Posterior cingulate gyrus (tissue), 11 donors: ENCODE data around the gene IL11RA.
A peak's percentile ranks its signal among the peaks of the same experiment; 100 is the strongest.

Experiments used
- DNase-seq, 10 donors: peaks; one replicate each; pipeline versions ENCODE4 v3.0.0 to v3.0.0-alpha.2; 2020 to 2021; ENCODE audit warnings: mixed read lengths in 3 of 10
- intact Hi-C: fragments of 100-400 bp; cut with DNase I; formaldehyde crosslinking; loops from one replicate; pipeline ENCODE4 v1.15.1; 2023

Gene IL11RA

DNA sequence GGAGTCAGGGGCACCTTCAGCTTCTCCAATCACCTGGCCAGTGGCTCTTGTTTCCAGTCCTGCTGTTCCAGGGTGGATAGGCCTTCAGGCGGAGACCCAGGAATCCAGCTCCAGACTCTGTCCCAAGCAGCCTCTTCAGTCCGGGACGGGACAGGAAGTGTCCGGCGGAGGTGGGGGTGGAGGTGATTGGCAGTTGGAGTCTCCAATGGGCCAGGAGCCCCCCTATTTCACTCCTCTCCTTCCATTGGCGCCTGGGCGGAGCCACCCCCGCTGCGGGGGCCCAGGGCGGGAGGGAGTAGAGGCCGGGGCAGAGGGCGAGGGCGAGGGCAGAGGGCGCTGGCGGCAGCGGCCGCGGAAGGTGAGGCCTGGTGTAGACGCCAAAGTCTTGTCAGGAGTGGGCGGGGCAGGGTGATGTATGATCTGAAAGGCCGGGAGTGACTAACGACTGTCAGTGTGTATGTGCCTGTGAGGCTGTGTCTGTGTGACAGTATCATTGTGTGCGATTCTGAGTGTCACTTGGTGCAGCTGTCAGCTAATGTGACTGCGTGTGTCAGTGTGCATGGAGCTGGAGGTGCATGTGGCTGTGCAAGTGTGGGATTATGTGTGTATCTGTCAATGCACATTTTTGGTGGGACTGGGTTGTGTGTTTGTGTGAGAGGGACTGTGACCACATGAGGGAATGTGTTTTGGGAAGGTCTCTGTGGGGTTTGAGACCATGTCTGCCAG lies at the start of gene IL11RA:
Gene IL11RA, plus strand, starts transcription at position 310 of the 726 bp plus-strand sequence. CDS start 3,033 bp downstream, outside the sequence.
- intact Hi-C loops, result no loop called here
- peak; percentile 66 to 98 (median 82) for DNase-seq

DNA sequence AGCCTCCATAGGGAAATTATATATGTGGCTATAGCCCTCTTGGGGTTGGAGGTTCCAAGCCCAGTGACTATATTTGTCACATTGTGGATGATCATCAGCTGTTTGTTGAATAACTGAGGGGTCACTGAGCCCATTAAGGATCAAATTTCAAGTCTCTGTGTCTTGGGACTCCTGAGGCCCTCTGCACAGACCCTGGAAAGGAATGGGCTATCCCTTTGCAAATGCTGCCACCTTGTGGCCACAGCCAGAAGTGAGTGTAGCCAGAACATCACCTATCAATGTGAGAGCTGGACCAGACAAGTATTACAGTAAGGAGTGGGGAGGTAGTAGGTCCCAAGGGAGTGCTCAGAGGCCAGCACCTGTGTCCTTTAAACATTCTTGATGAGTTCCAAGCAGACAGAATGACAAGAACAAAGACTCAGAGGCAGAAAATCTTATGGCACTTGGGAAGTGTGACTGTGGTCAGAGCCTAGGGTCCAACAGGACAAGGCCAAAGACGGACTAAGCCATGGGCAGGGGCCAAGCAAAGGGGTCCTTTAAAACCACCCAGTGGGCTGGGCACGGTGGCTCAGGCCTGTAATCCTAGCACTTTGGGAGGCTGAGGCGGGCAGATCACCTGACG lies 48.3 kb upstream of the IL11RA start:
- DNase-seq, result peak; percentile 82 to 97 (median 92)
- intact Hi-C loops, result loop anchor here (5.0 kb wide), 1 partner anchor 271 kb away; no protein-coding TSS in a partner anchor

DNA sequence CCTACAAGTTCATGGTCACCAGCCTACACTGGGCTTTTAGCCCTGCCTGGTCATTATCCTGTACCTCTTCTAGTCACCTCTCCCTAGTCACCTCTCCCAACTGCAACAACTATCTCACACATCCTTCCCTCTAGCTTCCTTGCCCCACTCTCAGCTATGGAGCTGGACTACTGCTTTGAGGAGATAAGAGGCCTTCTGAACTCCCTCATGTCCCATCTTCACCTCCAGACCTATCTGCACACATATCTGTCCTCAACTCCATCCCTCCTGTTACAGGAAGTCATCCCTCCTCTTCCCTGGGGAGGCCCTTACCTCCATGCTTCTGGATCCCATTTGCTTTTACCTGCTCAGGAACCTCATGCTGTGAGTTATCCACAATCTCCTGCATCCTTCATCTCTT lies 45.8 kb upstream of the IL11RA start:
- intact Hi-C loops, result no loop called here
- DNase-seq, result no peak

DNA sequence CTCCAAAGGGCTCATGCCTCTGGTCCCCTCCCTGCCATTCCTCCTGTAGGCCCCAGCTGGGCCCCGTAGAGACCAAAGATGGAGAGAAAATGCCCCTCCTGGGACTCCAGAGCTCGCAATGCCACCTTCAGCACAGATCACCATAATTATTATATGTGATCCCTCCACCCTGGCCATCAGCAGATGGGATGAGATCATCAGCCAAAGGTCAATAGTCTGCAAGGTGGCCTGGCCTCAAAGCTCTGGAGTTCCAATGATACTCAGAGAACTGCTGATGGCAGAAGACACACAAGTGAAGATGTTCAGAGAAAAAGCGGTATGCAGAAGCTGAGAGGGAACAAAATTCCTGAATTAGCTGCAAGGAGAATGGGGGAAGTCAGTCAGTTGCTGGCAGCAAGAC lies 45.1 kb upstream of the IL11RA start:
- no peak for DNase-seq
- intact Hi-C loops, result no loop called here

DNA sequence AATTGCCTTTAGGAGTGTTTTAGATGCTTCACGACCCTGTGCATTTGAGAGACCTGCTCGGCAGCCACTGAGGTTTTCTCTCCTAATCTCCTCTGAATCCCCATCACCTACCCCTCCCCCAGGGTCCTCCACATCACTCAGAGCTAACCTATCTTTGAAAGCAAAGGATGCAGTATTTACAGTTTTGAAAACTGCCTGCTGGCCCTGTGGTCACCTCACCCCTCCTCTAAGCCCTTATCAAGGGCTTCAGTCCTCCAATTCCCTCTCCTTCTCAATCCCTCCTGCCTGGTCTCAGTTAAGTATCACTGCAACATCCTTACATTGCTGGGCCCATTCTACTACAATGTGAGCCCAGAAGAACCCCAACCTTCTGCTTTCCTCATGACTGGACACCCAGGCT lies 44.7 kb upstream of the IL11RA start:
- DNase-seq, result no peak

GRCh38 chr9:34610434-34611206 lies 41.4 kb upstream of the IL11RA start:
- intact Hi-C loops, result no loop called here
- peak in 1 of 10 donors; percentile 83 for DNase-seq

More for the DNA sequence above, 44.7 kb upstream of the IL11RA start:
- intact Hi-C loops, result no loop called here

DNA sequence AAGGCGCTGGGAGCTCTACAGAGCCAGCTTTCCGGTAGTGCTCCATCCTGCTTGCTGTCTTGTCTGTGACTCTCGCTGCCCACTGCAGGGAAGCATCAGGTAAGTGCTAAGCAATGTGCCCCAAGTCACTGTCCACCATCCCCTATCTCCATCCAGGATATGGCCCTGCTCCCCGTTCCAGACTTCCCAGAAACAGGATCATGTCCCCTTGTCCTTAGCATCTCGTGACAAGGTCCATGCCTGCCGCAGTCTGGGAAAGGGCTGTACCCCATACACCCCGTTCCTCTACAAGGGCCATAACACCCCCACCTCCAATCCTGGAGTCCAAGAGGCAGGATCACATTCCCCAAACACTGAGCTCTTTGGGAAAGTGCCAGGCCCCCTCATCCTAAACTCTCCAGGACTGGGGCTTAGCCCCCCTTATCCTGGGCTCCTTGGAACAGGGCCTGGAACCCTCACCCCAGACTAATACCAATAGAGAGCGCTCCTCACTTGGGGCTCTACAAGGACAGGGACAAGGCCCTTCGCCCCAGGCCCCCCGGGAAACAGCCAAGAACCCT lies 40.7 kb upstream of the IL11RA start:
- intact Hi-C loops, result no loop called here
- DNase-seq, result peak in 2 of 10 donors; percentile 17 to 73

DNA sequence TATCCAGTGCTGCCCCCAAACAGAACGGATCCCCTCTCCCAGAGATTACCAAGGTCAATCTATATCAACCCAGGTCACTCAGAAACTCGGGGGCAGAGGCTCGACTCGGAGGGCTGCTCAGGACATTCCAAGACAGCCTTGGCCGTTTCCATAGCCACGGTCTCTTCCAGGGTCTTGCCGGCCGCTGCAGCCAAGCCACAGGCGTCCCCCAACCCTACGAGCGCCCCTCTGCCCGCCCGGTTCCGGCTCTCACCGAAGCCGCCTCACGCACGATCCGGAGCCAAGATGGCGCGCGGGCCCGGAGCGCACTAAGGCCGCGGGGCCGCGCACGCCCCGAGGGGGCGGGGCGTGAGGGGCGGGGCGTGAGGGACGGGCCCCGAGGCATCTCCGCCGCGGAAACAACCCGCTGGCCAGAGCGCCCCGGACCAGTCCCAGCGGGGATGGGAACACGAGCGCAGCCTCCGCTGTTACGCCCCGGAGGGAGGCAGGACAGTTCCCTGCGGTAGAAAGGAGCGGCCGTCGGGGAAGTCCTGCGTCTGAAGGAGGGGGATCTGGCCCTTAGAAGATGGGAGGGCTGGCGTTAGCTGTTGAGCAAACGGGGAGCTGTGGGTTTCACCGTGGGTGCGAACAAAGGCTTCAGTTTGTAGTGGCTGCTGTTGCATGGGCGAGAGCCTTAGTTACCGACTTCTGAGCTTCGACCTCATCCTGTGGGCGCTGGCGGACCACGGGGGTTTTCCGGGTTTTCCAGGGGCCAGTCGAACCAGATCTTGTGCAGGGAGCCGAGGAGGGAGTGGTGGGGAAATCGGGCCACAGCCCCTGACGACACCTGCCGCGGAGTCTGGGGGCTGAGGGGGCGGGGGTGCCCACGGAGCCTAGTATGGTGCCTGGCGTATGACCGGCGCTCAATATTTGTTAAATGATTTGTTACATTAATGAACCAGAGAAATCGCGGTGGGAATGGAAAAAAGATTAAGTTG lies 39.9 kb upstream of the IL11RA start, which contains the start of gene RPP25L:
Gene RPP25L, minus strand, starts transcription at position 287 of the 977 bp plus-strand sequence. CDS start 801 bp downstream, outside the sequence.
- intact Hi-C loops, result loop anchor here (1.0 kb wide), 1 partner anchor 22 kb away; no protein-coding TSS in a partner anchor
- peak; percentile 62 to 96 (median 82) for DNase-seq

DNA sequence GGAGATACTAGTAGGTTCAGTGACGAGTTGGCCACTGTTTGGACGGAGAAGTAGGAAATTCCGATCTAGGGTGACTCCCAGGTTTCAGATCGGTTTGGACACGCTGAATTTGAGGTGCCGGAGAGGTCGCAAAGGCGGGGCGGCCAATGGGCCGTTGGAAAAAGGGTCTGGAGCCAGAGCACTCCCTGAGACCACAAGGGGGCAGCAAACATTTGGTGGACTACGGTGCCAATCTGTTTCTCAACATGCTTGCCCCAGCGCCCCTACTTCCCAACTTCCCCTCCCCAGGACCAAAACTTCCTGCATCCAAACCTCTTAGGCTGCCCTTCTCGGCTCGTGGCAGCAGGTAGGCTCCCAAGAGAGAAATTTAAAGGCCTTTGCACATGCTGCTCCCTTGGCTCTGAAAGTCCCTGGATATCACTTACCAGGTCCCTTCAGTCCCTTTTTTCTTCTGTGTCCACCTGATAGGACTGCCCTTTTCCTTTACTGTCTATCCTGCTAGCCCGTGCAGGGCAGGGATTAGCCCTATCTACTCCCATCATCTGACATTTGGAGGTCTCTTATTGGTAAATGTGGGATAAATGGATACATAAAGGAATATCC lies 39.1 kb upstream of the IL11RA start:
- DNase-seq, result peak in 8 of 10 donors; percentile 68 to 95 (median 82)
- intact Hi-C loops, result loop anchor here (1.0 kb wide), 1 partner anchor 21 kb away; no protein-coding TSS in a partner anchor

- intact Hi-C loops, result no loop called here
- DNase-seq, result peak in 1 of 10 donors; percentile 51
Observed at GRCh38 chr9:34615132-34615531, 36.9 kb upstream of the IL11RA start.

GRCh38 chr9:34620061-34620994 lies 31.7 kb upstream of the IL11RA start, which contains the start of gene DCTN3:
DCTN3 (minus strand) TSS chr9:34620495; CDS start chr9:34620464, 31 bp downstream.
- peak; percentile 90 to 99 (median 96) for DNase-seq
- intact Hi-C loops, result no loop called here

GRCh38 chr9:34623374-34624235 lies 28.4 kb upstream of the IL11RA start:
- DNase-seq, result peak in 2 of 10 donors; percentile 66 to 74
- intact Hi-C loops, result no loop called here

GRCh38 chr9:34624475-34625185 lies 27.4 kb upstream of the IL11RA start:
- DNase-seq, result peak in 2 of 10 donors; percentile 25 to 77
- intact Hi-C loops, result no loop called here

GRCh38 chr9:34625186-34625486 lies 26.8 kb upstream of the IL11RA start:
- peak in 2 of 10 donors; percentile 4 to 8 for DNase-seq
- intact Hi-C loops, result no loop called here

DNA sequence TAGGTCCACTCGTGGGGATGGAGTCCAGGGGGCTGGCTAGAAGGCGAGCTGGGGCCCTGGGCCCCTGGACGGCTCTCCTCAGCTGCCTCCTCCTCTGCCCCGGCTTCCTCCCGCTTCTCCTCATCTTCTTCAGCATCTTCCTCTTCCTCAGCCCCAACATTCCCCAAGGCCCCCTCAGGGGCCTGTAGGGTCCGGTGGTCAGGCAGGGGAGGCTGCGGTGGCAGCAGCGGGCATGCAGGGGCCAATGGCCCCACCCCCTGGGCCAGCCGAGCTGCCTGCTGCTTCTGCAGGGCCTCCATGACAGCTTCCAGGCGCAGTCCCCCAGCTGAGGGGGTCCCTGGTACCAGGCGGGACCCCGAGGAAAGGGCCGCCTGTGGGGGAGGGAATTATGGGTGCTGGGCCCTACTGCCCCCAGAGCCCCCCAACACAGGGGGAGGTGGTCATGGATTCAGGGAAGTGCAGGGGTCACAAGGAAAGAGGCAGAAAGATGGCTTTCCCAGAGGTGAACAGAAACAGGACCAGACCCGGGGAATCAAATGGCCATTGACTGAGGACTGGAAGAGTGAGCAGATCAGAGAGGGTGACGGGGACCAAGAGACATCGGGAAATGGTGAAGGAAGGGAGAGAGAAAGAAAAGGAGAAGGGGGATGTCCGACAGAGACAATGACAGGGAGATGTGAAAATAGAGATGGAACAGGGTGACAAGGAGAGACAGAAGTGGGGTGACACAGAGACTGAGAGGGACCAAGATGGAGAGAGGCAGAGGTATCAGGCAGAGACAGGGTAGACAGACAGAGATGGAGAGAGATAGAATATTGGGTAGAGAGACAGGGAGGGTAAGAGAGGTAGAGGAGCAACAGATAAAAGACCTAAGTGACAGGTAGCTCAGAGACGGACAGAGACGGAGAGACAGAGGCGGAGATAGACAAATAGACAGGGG lies 24.0 kb upstream of the IL11RA start:
- intact Hi-C loops, result no loop called here
- DNase-seq, result peak in 2 of 10 donors; percentile 25 to 64
